GM18951 (cell line): ENCODE measurements around the gene CELSR1.
"Not testable (repeated sequence)": the region's sequence is repeated elsewhere in the genome, so short reads cannot be mapped to it uniquely, and the experiment has no call there.

Experiments
- POLR2A ChIP-seq: IDR thresholded peaks from 4 replicates; pipeline ENCODE4 v1.6.1; 2011; ENCODE audit warnings: mild to moderate bottlenecking; ENCODE audit not compliant: insufficient read length, insufficient read depth; ENCODE audit errors: extremely low read depth
- in situ Hi-C: fragments of 300-500 bp; cut with MboI; formaldehyde crosslinking; loops from one replicate; pipeline ENCODE4 v1.12.0; 2022; ENCODE audit warnings: low sequenced_read_pairs, mixed read lengths, inconsistent platforms; ENCODE audit not compliant: unreplicated experiment

The CELSR1 gene

GRCh38 chr22:46408568-46409506, 128.6 kb downstream of the CELSR1 start:
- in situ Hi-C loops = no loop called here
- TF ChIP-seq POLR2A = no peak

GRCh38 chr22:46407748-46408147, 129.7 kb downstream of the CELSR1 start:
- no peak for TF ChIP-seq POLR2A
- in situ Hi-C loops = no loop called here

- TF ChIP-seq POLR2A = no peak
- in situ Hi-C loops = no loop called here
These were observed 130.6 kb downstream of the CELSR1 start for GRCh38 chr22:46406791-46407190.

- in situ Hi-C loops = no loop called here
- no peak for TF ChIP-seq POLR2A
These were observed 131.1 kb downstream of the CELSR1 start for GRCh38 chr22:46406349-46406748.

- in situ Hi-C loops = no loop called here
- TF ChIP-seq POLR2A = no peak
These were observed 131.5 kb downstream of the CELSR1 start for GRCh38 chr22:46405901-46406300.

GRCh38 chr22:46403880-46404279, 133.5 kb downstream of the CELSR1 start:
- in situ Hi-C loops = not testable (repeated sequence)

- in situ Hi-C loops = no loop called here
- TF ChIP-seq POLR2A = no peak
These were observed 134.9 kb downstream of the CELSR1 start for GRCh38 chr22:46402505-46402904.

- in situ Hi-C loops = no loop called here
These were observed 136.1 kb downstream of the CELSR1 start for GRCh38 chr22:46401370-46401769.

GRCh38 chr22:46399251-46400024, 138.0 kb downstream of the CELSR1 start:
- TF ChIP-seq POLR2A = no peak
- in situ Hi-C loops = no loop called here

More at GRCh38 chr22:46401370-46401769, 136.1 kb downstream of the CELSR1 start:
- TF ChIP-seq POLR2A = no peak

GRCh38 chr22:46397951-46398350, 139.5 kb downstream of the CELSR1 start:
- TF ChIP-seq POLR2A = no peak
- in situ Hi-C loops = no loop called here

GRCh38 chr22:46397514-46397913, 139.9 kb downstream of the CELSR1 start:
- in situ Hi-C loops = no loop called here
- TF ChIP-seq POLR2A = no peak

- in situ Hi-C loops = not testable (repeated sequence)
These were observed 140.4 kb downstream of the CELSR1 start for GRCh38 chr22:46397049-46397448.

- TF ChIP-seq POLR2A = no peak
- in situ Hi-C loops = no loop called here
These were observed 142.3 kb downstream of the CELSR1 start for GRCh38 chr22:46395145-46395544.

GRCh38 chr22:46394622-46395021, 142.8 kb downstream of the CELSR1 start:
- in situ Hi-C loops = no loop called here
- no peak for TF ChIP-seq POLR2A
